Measurements from ENCODE around the gene PATJ.
A peak's percentile ranks its signal among the peaks of the same experiment; 100 is the strongest.
"Not testable (repeated sequence)": the region's sequence is repeated elsewhere in the genome, so short reads cannot be mapped to it uniquely, and the experiment has no call there.

The PATJ gene

GRCh38 chr1:62161711-62162110 lies 419.4 kb downstream of the PATJ start:
- Histone ChIP-seq H3K27ac (no peak overlapping the region), H3K9ac (no peak overlapping the region), H3K4me2 (ENCODE audit: low read length) (no peak overlapping the region), H3K36me3 (ENCODE audit: control insufficient read depth, insufficient read depth, low read length) (no peaks in the 10 kb centered on the region), H3K4me3 (ENCODE audit: low read depth, low read length) (no peak overlapping the region), H3K27me3 (ENCODE audit: control insufficient read depth, insufficient read depth, low read length) (no peaks in the 10 kb centered on the region), H3K9me3 (ENCODE audit: control insufficient read depth, low read length) (no peaks in the 10 kb centered on the region), H2AFZ (no peak overlapping the region), H3K79me2 (no peaks in the 10 kb centered on the region), H3K4me1 (no peaks in the 10 kb centered on the region)
- TF ChIP-seq CTCF (IDR thresholded peaks at IDR 0.05) = no peak

- H3K4me1 ChIP-seq; H3K9ac ChIP-seq; H3K27me3 ChIP-seq (ENCODE audit: control insufficient read depth, insufficient read depth, low read length); H3K27ac ChIP-seq; H3K9me3 ChIP-seq (ENCODE audit: control insufficient read depth, low read length); H3K36me3 ChIP-seq (ENCODE audit: control insufficient read depth, insufficient read depth, low read length); H3K4me3 ChIP-seq (ENCODE audit: low read depth, low read length); H3K4me2 ChIP-seq (ENCODE audit: low read length); H2AFZ ChIP-seq; H3K79me2 ChIP-seq: not testable (repeated sequence)
These were observed 428.1 kb downstream of the PATJ start for GRCh38 chr1:62170380-62170779.

GRCh38 chr1:62175568-62176179 lies 433.4 kb downstream of the PATJ start:
- no peak overlapping the region for H3K9ac ChIP-seq
- no peak overlapping the region for H3K4me2 ChIP-seq (ENCODE audit: low read length)
- peak; percentile 79 for TF ChIP-seq CTCF (IDR thresholded peaks at IDR 0.05)
- H3K79me2 ChIP-seq = no peaks in the 10 kb centered on the region
- H3K9me3 ChIP-seq (ENCODE audit: control insufficient read depth, low read length) = no peaks in the 10 kb centered on the region
- H2AFZ ChIP-seq = no peak overlapping the region
- H3K27me3 ChIP-seq (ENCODE audit: control insufficient read depth, insufficient read depth, low read length) = no peaks in the 10 kb centered on the region
- H3K27ac ChIP-seq = no peak overlapping the region
- H3K4me3 ChIP-seq (ENCODE audit: low read depth, low read length) = no peak overlapping the region
- H3K4me1 ChIP-seq = no peaks in the 10 kb centered on the region
- no peaks in the 10 kb centered on the region for H3K36me3 ChIP-seq (ENCODE audit: control insufficient read depth, insufficient read depth, low read length)

GRCh38 chr1:62176597-62177312 lies 434.5 kb downstream of the PATJ start:
- Histone ChIP-seq H2AFZ (no peak overlapping the region), H3K4me3 (ENCODE audit: low read depth, low read length) (no peak overlapping the region), H3K79me2 (no peaks in the 10 kb centered on the region), H3K4me2 (ENCODE audit: low read length) (no peak overlapping the region), H3K4me1 (no peaks in the 10 kb centered on the region), H3K9ac (no peak overlapping the region), H3K9me3 (ENCODE audit: control insufficient read depth, low read length) (no peaks in the 10 kb centered on the region), H3K27me3 (ENCODE audit: control insufficient read depth, insufficient read depth, low read length) (no peaks in the 10 kb centered on the region), H3K36me3 (ENCODE audit: control insufficient read depth, insufficient read depth, low read length) (no peaks in the 10 kb centered on the region), H3K27ac (no peak overlapping the region)
- TF ChIP-seq CTCF (IDR thresholded peaks at IDR 0.05) = no peak

GRCh38 chr1:62177621-62178020 lies 435.3 kb downstream of the PATJ start:
- Histone ChIP-seq H3K9ac (no peak overlapping the region), H3K27ac (no peak overlapping the region), H3K27me3 (ENCODE audit: control insufficient read depth, insufficient read depth, low read length) (no peaks in the 10 kb centered on the region), H3K4me1 (no peaks in the 10 kb centered on the region), H2AFZ (no peak overlapping the region), H3K4me2 (ENCODE audit: low read length) (no peak overlapping the region), H3K4me3 (ENCODE audit: low read depth, low read length) (no peak overlapping the region), H3K36me3 (ENCODE audit: control insufficient read depth, insufficient read depth, low read length) (no peaks in the 10 kb centered on the region), H3K9me3 (ENCODE audit: control insufficient read depth, low read length) (no peaks in the 10 kb centered on the region), H3K79me2 (no peaks in the 10 kb centered on the region)
- TF ChIP-seq CTCF (IDR thresholded peaks at IDR 0.05) = no peak
